HG03095 (cell line): Measurements from ENCODE around the gene PRR14.

Source experiments
- ATAC-seq: cut with Tn5 transposase; IDR thresholded peaks from one replicate; pipeline ENCODE4 v1.9.1; 2021; ENCODE audit warnings: moderate library complexity; ENCODE audit not compliant: unreplicated experiment

Gene PRR14

GRCh38 chr16:30650369-30651123 lies at the start of gene PRR14:
PRR14 (plus strand) TSS chr16:30650960; CDS start chr16:30651646, 686 bp downstream.
- ATAC-seq, result peak; percentile 67

GRCh38 chr16:30601966-30602365 lies 48.8 kb upstream of the PRR14 start:
- ATAC-seq, result no peak

DNA sequence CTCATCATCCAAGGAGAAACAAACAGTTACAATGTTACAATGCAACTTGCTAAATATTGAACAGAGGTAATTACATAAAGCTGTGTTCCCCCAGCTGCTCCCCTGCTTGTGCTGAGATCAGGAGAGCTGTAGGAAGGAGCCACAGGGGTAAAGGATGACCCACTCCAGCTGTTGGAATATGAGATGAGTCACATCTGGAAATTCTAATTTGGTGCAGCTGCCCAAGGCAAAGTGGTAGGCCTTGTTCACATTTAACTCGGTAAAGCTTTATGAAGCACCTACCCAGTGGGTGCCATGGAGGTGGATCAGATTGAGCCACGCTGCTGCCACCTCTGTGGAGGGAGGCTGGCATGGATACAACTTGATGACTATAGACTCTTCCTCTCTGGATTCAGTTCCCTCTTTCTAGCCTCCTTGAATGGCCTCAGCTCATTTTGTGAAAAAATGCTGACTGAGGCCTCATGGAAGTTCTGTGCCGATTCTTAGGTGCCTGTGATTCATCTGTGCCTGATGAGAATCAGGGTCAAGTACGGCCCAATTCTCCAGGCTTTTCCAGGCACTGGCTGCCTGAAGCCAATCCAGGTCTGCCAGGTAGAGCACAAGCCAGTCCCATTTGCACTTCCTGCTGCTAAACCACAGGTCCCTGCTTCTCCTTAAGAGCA lies 48.0 kb upstream of the PRR14 start:
- no peak for ATAC-seq

DNA sequence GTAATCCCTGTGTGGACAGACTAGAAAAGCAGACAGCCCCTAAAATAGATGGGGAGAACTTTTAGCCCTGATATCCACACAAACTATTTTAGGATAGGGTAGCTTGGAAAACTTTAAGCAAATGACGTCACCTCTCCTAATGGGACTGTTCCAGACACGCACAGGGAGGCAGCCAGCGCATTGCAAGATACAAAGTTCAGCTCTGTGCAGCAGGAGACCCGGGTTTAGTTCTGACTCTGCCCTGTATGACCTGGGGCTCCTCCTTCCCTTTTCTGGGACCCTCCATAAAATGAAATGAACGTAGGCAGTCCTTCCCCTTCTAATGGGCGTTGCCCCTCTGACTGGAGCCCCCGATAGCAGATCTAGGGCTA lies 46.8 kb upstream of the PRR14 start:
- ATAC-seq, result no peak

DNA sequence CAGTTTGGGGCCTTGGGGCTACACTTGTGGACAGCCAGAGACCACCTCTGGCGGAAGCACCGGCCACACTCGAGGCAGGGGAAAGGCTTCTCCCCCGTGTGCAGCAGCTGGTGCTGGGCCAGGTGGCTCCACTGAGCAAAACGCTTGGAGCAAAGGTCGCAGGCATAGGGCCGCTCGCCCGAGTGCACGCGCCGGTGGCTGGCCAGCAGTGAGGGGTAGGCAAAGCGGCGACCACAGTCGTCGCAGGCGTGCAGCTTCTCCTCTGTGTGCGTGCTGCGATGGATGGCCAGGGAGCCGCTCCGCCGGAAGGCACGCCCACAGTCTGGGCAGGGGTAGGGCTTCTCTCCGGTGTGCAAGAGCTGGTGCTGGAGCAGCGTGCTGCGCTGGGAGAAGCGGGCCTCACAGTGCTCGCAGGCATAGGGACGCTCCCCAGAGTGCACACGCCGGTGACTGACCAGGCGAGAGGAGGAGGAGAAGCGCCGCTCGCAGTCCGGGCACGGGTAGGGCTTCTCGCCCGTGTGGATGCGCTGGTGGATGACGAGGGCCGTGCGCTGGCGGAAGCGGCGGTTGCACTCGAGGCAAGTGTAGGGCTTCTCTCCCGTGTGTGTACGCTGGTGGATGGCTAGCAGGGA lies 46.3 kb upstream of the PRR14 start:
- no peak for ATAC-seq

DNA sequence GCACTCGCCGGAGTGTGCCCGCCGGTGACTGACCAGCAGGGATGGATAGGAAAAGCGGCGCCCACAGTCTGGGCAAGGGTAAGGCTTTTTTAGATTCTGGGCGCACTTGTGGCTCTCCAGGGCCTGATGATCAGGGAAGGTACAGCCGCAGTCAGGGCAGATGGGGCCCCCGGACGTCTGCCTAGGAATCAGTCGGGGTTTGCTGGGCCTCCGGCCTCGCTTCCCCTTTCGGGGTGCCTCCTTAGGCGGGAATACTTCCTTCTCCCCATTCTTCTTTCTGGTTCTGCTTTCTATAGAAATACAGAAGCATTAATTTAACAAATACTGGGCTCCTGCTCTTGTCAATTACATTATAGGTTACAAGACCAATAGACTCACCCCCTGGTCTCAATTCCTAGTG lies 45.6 kb upstream of the PRR14 start:
- no peak for ATAC-seq

DNA sequence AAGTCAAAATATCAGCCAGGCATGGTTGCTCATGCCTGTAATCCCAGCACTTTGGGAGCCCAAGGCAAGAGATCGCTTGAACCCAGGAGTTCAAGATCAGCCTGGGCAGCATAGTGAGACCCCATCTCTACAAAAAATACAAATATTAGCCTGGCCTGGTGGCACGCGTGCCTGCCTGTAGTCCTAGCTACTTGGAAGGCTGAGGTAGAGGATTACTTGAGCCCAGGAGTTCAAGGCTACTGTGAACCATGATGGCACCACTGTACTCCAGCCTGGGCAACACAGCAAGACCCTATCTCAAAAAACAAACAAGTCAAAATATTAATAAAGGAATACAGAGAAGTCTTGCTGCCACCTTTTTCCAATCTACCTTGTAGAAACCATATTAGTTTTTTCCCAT lies 44.8 kb upstream of the PRR14 start:
- ATAC-seq, result no peak

GRCh38 chr16:30609002-30609925 lies 41.5 kb upstream of the PRR14 start:
- no peak for ATAC-seq

DNA sequence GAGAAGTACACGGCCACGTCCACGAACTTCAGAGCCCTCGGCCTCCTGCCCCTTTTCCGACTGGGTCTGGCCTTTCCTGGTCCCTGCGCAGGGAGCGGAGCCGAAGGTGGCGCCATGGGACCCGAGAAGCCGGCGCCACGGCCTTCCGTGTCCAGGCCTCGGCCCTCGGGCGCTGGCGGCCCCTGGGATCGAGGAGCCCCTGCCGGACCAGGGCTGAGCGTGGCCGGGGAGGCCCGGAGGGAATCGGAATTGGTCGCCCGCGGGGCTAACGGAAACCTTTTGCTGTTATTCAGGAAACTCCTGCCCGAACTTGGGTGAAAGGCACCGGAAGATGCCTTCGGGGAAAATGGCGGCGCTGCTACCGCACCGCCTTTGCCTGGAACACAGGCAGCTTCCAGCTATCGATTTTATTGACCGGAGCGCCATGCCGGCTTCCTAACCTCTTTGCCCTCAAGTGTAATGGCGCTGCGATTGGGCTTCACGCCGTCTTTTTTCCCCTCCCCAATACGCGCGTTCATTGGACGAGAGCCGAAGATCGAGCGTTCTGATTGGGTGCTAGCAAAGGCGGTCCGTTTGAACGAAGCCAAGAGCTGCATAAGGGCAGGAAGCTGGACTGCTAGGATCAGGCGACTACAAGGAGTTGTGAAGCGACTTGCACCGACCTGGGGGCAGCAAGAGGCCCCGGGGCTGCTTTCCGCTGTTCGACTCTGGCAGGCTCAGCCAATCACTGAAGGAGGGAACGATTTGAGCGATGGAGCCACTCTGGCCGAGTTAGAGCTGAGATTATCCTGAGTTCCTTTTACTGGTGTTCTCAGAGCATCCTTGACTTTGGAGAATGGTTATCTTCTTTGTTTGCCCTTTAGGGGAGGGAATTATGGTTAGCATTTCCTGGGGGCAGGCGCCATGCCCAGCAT lies 40.6 kb upstream of the PRR14 start, which contains the start of gene ZNF689:
Gene ZNF689 (minus strand): TSS at position 464 of the 914 bp plus-strand sequence. CDS start 348 bp downstream, at position 116.
- peak; percentile 82 for ATAC-seq

DNA sequence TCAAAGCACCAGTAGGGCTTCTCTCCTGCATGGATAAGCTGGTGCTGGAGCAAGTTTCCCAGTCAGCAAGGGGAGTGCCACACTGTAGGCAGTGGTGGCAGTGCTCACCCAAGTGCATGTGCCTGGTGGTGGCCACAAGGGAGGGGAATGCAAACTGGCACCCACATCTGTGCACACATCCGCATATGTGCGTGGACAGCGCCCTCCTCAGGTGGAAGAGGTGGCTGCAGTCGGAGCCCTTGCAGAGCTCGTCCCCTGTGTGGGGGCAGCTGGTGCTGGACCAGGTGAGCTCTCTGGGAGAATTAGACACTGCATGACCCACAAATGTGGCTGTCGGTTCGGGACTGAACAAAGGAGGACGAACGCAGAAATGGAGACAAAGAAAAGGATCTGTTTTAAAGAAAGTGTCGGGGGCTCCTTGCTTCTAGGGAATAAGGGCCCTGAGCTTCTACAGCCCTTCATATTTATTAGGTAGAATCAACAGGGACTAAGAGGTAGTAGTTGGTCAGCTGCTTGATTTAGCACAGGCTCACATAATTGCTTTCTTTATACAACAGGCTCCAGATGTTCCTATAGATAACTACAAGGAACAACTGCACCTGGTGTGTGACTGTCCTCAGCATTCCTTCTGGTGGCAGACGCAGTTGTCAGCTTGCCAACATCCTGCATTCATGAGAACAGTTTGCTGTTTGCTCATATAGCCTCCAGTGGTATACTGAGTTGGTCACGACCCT lies 35.2 kb upstream of the PRR14 start:
- no peak for ATAC-seq

- no peak for ATAC-seq
These were observed 31.6 kb upstream of the PRR14 start for GRCh38 chr16:30619202-30619601.

- ATAC-seq, result no peak
These were observed 31.1 kb upstream of the PRR14 start for GRCh38 chr16:30619638-30620037.

- ATAC-seq, result no peak
These were observed 30.6 kb upstream of the PRR14 start for GRCh38 chr16:30620169-30620568.

GRCh38 chr16:30621765-30622164 lies 29.0 kb upstream of the PRR14 start:
- ATAC-seq, result no peak

DNA sequence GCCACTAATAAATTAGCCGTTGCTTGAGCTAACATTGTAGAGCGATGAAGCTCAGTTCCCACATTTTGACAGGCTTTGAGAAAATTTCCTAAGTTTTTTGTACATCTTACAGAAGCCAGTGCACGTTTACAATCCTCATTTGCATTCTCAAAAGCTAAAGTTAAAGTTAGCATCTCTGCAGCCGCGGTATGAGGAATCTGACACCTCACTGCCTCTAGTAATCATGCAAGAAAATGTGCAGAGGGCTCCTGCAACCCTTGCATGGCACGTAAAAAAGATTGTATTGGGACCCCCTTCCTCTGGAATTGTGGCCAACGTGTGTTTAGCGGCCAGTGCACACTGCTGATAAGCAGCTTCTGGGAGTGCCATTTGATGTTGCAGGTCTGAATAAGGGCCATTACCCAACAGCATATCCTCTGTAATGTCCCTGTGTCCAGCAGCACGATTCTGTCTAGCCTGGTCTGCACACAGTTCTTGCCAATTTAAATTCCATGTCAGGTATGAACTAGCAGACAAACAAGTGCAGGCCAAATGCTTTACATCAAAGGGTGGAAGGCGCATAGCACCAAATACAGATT lies 28.2 kb upstream of the PRR14 start:
- no peak for ATAC-seq

DNA sequence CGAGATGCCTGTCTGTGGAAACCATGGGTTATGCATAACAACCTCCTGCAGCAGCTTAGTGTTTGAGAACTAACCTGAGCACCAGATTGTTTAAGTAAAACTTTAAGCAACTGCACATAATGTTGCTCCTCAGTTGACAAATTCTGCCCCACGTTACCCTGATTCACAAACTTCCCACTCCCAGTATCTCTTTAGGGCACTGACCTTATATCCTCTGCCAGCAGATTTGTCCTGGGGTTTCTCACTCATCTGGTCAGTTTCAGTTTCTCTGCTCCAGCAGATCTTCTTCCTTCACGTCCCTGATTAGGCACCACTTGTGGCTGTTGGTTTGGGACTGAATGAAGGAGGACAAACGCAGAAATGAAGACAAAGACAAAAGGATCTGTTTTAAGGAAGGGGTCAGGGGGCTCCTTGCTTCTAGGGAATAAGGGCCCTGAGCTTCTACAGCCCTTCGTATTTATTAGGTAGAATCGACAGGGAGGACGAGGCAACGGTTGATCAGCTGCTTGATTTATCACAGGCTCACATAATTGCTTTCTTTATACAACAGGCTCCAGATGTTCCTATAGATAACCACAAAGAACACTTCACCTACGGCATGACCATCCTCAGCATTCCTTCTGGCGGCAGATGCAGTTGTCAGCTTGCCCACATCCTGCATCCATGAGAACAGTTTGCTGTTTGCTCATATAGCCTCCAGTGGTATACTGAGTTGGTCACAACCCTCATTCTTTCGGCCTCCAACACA lies 27.1 kb upstream of the PRR14 start:
- ATAC-seq, result no peak

- ATAC-seq, result no peak
These were observed 24.5 kb upstream of the PRR14 start for GRCh38 chr16:30626236-30626635.
